Neural progenitor cell (in vitro differentiated cells): Measurements from ENCODE around the gene FZD10. TPM values are rescaled to one million over a fixed set of nuclear protein-coding genes. Genes with fewer than 3 reads are reported as not detected.

Source experiments
- DNase-seq: peaks from one replicate; pipeline ENCODE4 v3.0.0-alpha.2; 2016; ENCODE audit warnings: low spot score
- H2AFZ ChIP-seq: fragments of 200-600 bp; sonication (generic); replicated peaks from 2 replicates; pipeline ENCODE4 v1.6.1; 2016; ENCODE audit warnings: antibody characterized with exemption
- H3F3A ChIP-seq: fragments of 200-600 bp; sonication (generic); 2 replicates; pipeline ENCODE4 v1.6.1; 2016; ENCODE audit warnings: antibody characterized with exemption, low read depth
- H3K27ac ChIP-seq: fragments of 200-600 bp; sonication (generic); 2 replicates; pipeline ENCODE4 v1.5.1; 2016; ENCODE audit warnings: mild to moderate bottlenecking
- H3K27me3 ChIP-seq: fragments of 200-600 bp; sonication (generic); 2 replicates; pipeline ENCODE4 v1.6.1; 2016; ENCODE audit warnings: mild to moderate bottlenecking, moderate library complexity
- H3K36me3 ChIP-seq: fragments of 200-600 bp; sonication (generic); 2 replicates; pipeline ENCODE4 v1.5.1; 2016
- H3K4me1 ChIP-seq: fragments of 200-600 bp; sonication (generic); 2 replicates; pipeline ENCODE4 v1.6.1; 2016; ENCODE audit warnings: mixed run types
- H3K4me2 ChIP-seq: fragments of 200-600 bp; sonication (generic); 2 replicates; pipeline ENCODE4 v1.6.1; 2016
- H3K4me3 ChIP-seq: fragments of 200-600 bp; sonication (generic); 2 replicates; pipeline ENCODE4 v1.5.1; 2016
- H3K79me2 ChIP-seq: fragments of 200-600 bp; sonication (generic); 2 replicates; pipeline ENCODE4 v1.6.1; 2016; ENCODE audit warnings: low read depth
- H3K9ac ChIP-seq: fragments of 200-600 bp; sonication (generic); 2 replicates; pipeline ENCODE4 v1.6.1; 2016
- H3K9me3 ChIP-seq: fragments of 200-600 bp; sonication (generic); 2 replicates; pipeline ENCODE4 v1.5.1; 2016; ENCODE audit warnings: low read depth
- H4K20me1 ChIP-seq: fragments of 200-600 bp; sonication (generic); 2 replicates; pipeline ENCODE4 v1.6.1; 2016; ENCODE audit warnings: low read depth
- H3K27ac Mint-ChIP-seq: 3 replicates; pipeline ENCODE4 v1.8.0; 2021; ENCODE audit warnings: mixed read lengths
- H3K27me3 Mint-ChIP-seq: 2 replicates; pipeline ENCODE4 v1.8.0; 2022; ENCODE audit warnings: low read depth, mild to moderate bottlenecking, inconsistent platforms, moderate library complexity, mixed read lengths; ENCODE audit not compliant: insufficient read depth
- H3K36me3 Mint-ChIP-seq: 3 replicates; pipeline ENCODE4 v1.8.0; 2021; ENCODE audit warnings: mixed read lengths
- H3K4me1 Mint-ChIP-seq: 3 replicates; pipeline ENCODE4 v1.8.0; 2021; ENCODE audit warnings: mixed read lengths
- H3K4me3 Mint-ChIP-seq: 3 replicates; pipeline ENCODE4 v1.8.0; 2021; ENCODE audit warnings: mild to moderate bottlenecking, moderate library complexity, mixed read lengths
- H3K9me3 Mint-ChIP-seq: 3 replicates; pipeline ENCODE4 v1.8.0; 2020; ENCODE audit warnings: mixed read lengths
- CTCF ChIP-seq: fragments of 200-600 bp; sonication (generic); IDR thresholded peaks from 2 replicates; pipeline ENCODE4 v1.5.1; 2017; ENCODE audit warnings: antibody characterized with exemption, mild to moderate bottlenecking
- EZH2 ChIP-seq: fragments of 200-600 bp; sonication (generic); IDR thresholded peaks from 2 replicates; pipeline ENCODE4 v1.6.1; 2017; ENCODE audit warnings: antibody characterized with exemption, mild to moderate bottlenecking, moderate library complexity
- EZH2phosphoT487 ChIP-seq: fragments of 200-600 bp; sonication (generic); IDR thresholded peaks from 2 replicates; pipeline ENCODE4 v1.6.1; 2017; ENCODE audit warnings: antibody characterized with exemption
- total RNA-seq: library from RNA; depleted of rRNA; stranded (reverse); fragments of >200 nt; gene quantifications from 2 replicates; pipeline ENCODE4 v1.2.3, GENCODE V29; 2015; ENCODE audit warnings: low replicate concordance

Gene FZD10
- total RNA-seq, 1 donor from 2014 or later, result 0.11 TPM

- H3F3A ChIP-seq, result no peaks in the 10 kb centered on the region
- H3K4me3 ChIP-seq, result no peak overlapping the region
- Mint-ChIP-seq H3K4me1 (peaks cover 20% of the 10 kb centered on the region), H3K27me3 (peaks cover 18% of the 10 kb centered on the region), H3K27ac (no peak overlapping the region), H3K9me3 (peaks cover 9% of the 10 kb centered on the region), H3K4me3 (no peak overlapping the region), H3K36me3 (no peaks in the 10 kb centered on the region)
- H3K27ac ChIP-seq, result no peak overlapping the region
- H3K9me3 ChIP-seq, result no peaks in the 10 kb centered on the region
- no peak for DNase-seq
- H3K4me2 ChIP-seq, result no peak overlapping the region
- H4K20me1 ChIP-seq, result no peaks in the 10 kb centered on the region
- no peak overlapping the region for H2AFZ ChIP-seq
- no peaks in the 10 kb centered on the region for H3K36me3 ChIP-seq
- no peak overlapping the region for H3K9ac ChIP-seq
- TF ChIP-seq EZH2 (no peak), CTCF (no peak)
- H3K79me2 ChIP-seq, result no peaks in the 10 kb centered on the region
- H3K27me3 ChIP-seq, result peaks cover 79% of the 10 kb centered on the region
- peaks cover 5% of the 10 kb centered on the region for H3K4me1 ChIP-seq
Measured at GRCh38 chr12:130213249-130213648, 51.0 kb downstream of the FZD10 start.

GRCh38 chr12:130214686-130215395, 52.6 kb downstream of the FZD10 start:
- H3K9me3 ChIP-seq, result no peaks in the 10 kb centered on the region
- no peak for TF ChIP-seq CTCF
- no peak for TF ChIP-seq EZH2
- no peak for TF ChIP-seq EZH2phosphoT487
- H3K4me3 Mint-ChIP-seq, result no peak overlapping the region
- H3K36me3 ChIP-seq, result no peaks in the 10 kb centered on the region
- H4K20me1 ChIP-seq, result no peaks in the 10 kb centered on the region
- no peak for DNase-seq
- H3K4me1 ChIP-seq, result peaks cover 6% of the 10 kb centered on the region
- no peaks in the 10 kb centered on the region for H3F3A ChIP-seq
- H3K4me2 ChIP-seq, result no peak overlapping the region
- no peak overlapping the region for H2AFZ ChIP-seq
- peaks cover 15% of the 10 kb centered on the region for H3K9me3 Mint-ChIP-seq
- H3K36me3 Mint-ChIP-seq, result no peaks in the 10 kb centered on the region
- no peak overlapping the region for H3K27ac ChIP-seq
- H3K27me3 Mint-ChIP-seq, result peaks cover 23% of the 10 kb centered on the region
- no peak overlapping the region for H3K27ac Mint-ChIP-seq
- peaks cover 30% of the 10 kb centered on the region for H3K4me1 Mint-ChIP-seq
- no peak overlapping the region for H3K9ac ChIP-seq
- H3K4me3 ChIP-seq, result no peak overlapping the region
- no peaks in the 10 kb centered on the region for H3K79me2 ChIP-seq
- H3K27me3 ChIP-seq, result peaks cover 90% of the 10 kb centered on the region

Other genes with a start within 250 kb of the FZD10 start
- not detected in 2 replicates for gene PIWIL1, start 175.4 kb downstream of the FZD10 start, total RNA-seq